HUES48 (cell line): ENCODE measurements around the gene CYP19A1.

Experiments used
- H3K27ac ChIP-seq: one replicate; pipeline ENCODE4 v1.7.0; 2013; ENCODE audit warnings: low read depth, low read length, inconsistent platforms
- H3K27me3 ChIP-seq: 2 replicates; pipeline ENCODE4 v1.6.1; 2013; ENCODE audit warnings: mild to moderate bottlenecking, low read length; ENCODE audit not compliant: control insufficient read depth, insufficient read depth
- H3K36me3 ChIP-seq: 2 replicates; pipeline ENCODE4 v1.6.1; 2013; ENCODE audit warnings: low read length; ENCODE audit not compliant: control insufficient read depth, insufficient read depth
- H3K4me1 ChIP-seq: 2 replicates; pipeline ENCODE4 v1.6.1; 2013; ENCODE audit warnings: mild to moderate bottlenecking, low read length; ENCODE audit not compliant: control insufficient read depth, insufficient read depth
- H3K4me3 ChIP-seq: 2 replicates; pipeline ENCODE4 v1.5.1; 2013; ENCODE audit warnings: mild to moderate bottlenecking, low read depth, low read length
- H3K9ac ChIP-seq: 2 replicates; pipeline ENCODE4 v1.6.1; 2013; ENCODE audit warnings: mild to moderate bottlenecking, low read depth, low read length, moderate library complexity
- H3K9me3 ChIP-seq: 2 replicates; pipeline ENCODE4 v1.6.1; 2013; ENCODE audit warnings: low read length; ENCODE audit not compliant: control insufficient read depth, insufficient read depth

CYP19A1 gene

GRCh38 chr15:51205050-51205975, 133.1 kb downstream of the CYP19A1 start:
- Histone ChIP-seq H3K9ac (no peak overlapping the region), H3K27me3 (no peaks in the 10 kb centered on the region), H3K4me1 (0 out of 2 replicates have a peak, but pooled peaks cover 3% of the 10 kb centered on the region), H3K27ac (no peak overlapping the region), H3K4me3 (no peak overlapping the region), H3K36me3 (no peaks in the 10 kb centered on the region), H3K9me3 (no peaks in the 10 kb centered on the region)

GRCh38 chr15:51203797-51204196, 134.6 kb downstream of the CYP19A1 start:
- Histone ChIP-seq H3K4me3 (no peak overlapping the region), H3K27me3 (no peaks in the 10 kb centered on the region), H3K4me1 (0 out of 2 replicates have a peak, but pooled peaks cover 3% of the 10 kb centered on the region), H3K9me3 (no peaks in the 10 kb centered on the region), H3K9ac (no peak overlapping the region), H3K27ac (no peak overlapping the region), H3K36me3 (no peaks in the 10 kb centered on the region)

DNA sequence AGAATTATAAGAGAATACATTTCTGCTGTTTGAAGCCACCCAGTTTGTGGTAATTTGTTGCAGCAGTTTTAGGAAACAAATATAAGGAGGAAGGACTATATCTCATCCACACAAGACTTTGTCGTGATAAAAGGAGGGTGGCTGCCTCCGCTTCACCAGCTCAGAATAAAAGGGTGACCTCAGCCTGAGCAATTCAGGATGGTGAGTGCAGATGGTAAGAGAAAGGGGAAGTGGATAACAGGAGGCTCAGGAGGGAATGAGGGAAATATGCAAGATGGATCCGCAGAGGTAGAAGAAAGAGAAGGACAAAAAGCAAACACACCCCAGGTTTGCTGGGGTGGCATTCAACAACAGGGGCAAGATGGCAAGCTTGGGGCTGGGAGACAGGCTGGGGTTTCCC, 135.6 kb downstream of the CYP19A1 start:
- H3K27ac ChIP-seq, result no peak overlapping the region
- 0 out of 2 replicates have a peak, but pooled peaks cover 3% of the 10 kb centered on the region for H3K4me1 ChIP-seq
- no peaks in the 10 kb centered on the region for H3K36me3 ChIP-seq
- H3K9me3 ChIP-seq, result no peaks in the 10 kb centered on the region
- no peaks in the 10 kb centered on the region for H3K27me3 ChIP-seq
- H3K4me3 ChIP-seq, result no peak overlapping the region
- no peak overlapping the region for H3K9ac ChIP-seq

GRCh38 chr15:51201581-51201980, 136.8 kb downstream of the CYP19A1 start:
- Histone ChIP-seq H3K4me3 (no peak overlapping the region), H3K4me1 (0 out of 2 replicates have a peak, but pooled peaks cover 3% of the 10 kb centered on the region), H3K27me3 (no peaks in the 10 kb centered on the region), H3K36me3 (no peaks in the 10 kb centered on the region), H3K27ac (no peak overlapping the region), H3K9me3 (no peaks in the 10 kb centered on the region), H3K9ac (no peak overlapping the region)

GRCh38 chr15:51200792-51201191, 137.6 kb downstream of the CYP19A1 start:
- Histone ChIP-seq H3K36me3 (no peaks in the 10 kb centered on the region), H3K27me3 (no peaks in the 10 kb centered on the region), H3K9ac (no peak overlapping the region), H3K4me3 (no peak overlapping the region), H3K9me3 (no peaks in the 10 kb centered on the region), H3K4me1 (0 out of 2 replicates have a peak, but pooled peaks cover 3% of the 10 kb centered on the region), H3K27ac (no peak overlapping the region)

- H3K4me3 ChIP-seq, result no peak overlapping the region
- no peak overlapping the region for H3K9ac ChIP-seq
- H3K36me3 ChIP-seq, result no peaks in the 10 kb centered on the region
- no peaks in the 10 kb centered on the region for H3K27me3 ChIP-seq
- no peaks in the 10 kb centered on the region for H3K9me3 ChIP-seq
- H3K27ac ChIP-seq, result no peak overlapping the region
- H3K4me1 ChIP-seq, result 0 out of 2 replicates have a peak, but pooled peaks cover 3% of the 10 kb centered on the region
Observed at GRCh38 chr15:51199541-51199940, 138.9 kb downstream of the CYP19A1 start.

DNA sequence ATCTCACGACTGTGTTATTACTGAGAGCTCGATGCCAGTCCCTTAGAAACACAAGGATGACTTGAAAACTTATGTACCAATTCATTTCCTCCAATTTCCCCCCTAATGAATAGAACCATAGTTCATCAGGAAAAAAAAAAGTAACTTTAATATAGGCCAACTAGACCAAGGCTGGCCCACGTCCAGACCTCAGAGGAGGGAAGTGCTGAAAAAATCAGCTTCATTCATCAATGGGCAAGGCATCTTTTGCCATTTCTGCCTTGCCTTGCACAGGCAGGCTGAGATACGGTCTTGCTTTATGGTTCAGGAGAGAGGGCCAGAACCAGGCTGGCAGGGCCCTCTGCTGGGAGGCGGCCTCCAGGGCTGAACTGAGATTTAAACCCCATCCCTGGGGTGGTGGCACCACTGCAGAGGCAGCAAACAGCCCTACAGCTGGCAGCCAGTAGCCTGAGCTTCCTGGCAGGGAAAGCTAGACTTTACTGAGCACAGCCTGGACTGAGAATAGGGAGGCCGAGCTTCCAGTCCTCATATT, 139.6 kb downstream of the CYP19A1 start:
- H3K4me1 ChIP-seq, result 0 out of 2 replicates have a peak, but pooled peaks cover 3% of the 10 kb centered on the region
- no peaks in the 10 kb centered on the region for H3K9me3 ChIP-seq
- H3K27me3 ChIP-seq, result no peaks in the 10 kb centered on the region
- no peaks in the 10 kb centered on the region for H3K36me3 ChIP-seq
- no peak overlapping the region for H3K9ac ChIP-seq
- no peak overlapping the region for H3K27ac ChIP-seq
- no peak overlapping the region for H3K4me3 ChIP-seq

- H3K9ac ChIP-seq, result no peak overlapping the region
- H3K36me3 ChIP-seq, result no peaks in the 10 kb centered on the region
- H3K27me3 ChIP-seq, result no peaks in the 10 kb centered on the region
- H3K27ac ChIP-seq, result no peak overlapping the region
- H3K4me3 ChIP-seq, result no peak overlapping the region
- H3K9me3 ChIP-seq, result no peaks in the 10 kb centered on the region
- no peaks in the 10 kb centered on the region for H3K4me1 ChIP-seq
Observed at GRCh38 chr15:51195459-51195858, 142.9 kb downstream of the CYP19A1 start.

- H3K4me3 ChIP-seq, result no peak overlapping the region
- H3K9ac ChIP-seq, result no peak overlapping the region
- H3K27me3 ChIP-seq, result no peaks in the 10 kb centered on the region
- H3K36me3 ChIP-seq, result no peaks in the 10 kb centered on the region
- H3K9me3 ChIP-seq, result no peaks in the 10 kb centered on the region
- no peaks in the 10 kb centered on the region for H3K4me1 ChIP-seq
- H3K27ac ChIP-seq, result no peak overlapping the region
Observed at GRCh38 chr15:51193979-51194378, 144.4 kb downstream of the CYP19A1 start.

DNA sequence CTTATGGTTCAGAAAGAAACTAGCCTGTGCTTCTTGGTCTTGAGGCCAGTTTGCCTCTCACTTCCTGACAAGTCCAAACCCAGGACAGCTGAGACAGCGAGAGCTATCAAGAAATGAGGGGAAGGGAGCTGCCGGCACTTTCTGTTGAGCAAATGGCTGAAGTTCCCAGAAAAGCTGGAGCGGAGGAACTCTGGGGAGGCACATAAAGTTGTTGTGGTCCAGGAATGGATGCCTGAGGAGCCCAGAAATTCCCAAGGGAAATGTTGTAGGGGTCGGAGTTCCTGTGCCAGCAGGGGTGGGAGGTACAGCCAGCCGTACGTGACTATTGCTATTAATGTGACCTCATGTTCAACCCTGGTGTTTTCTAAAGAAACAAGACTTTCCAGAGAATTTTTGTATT, 144.9 kb downstream of the CYP19A1 start:
- no peak overlapping the region for H3K9ac ChIP-seq
- H3K4me1 ChIP-seq, result no peaks in the 10 kb centered on the region
- H3K9me3 ChIP-seq, result no peaks in the 10 kb centered on the region
- no peaks in the 10 kb centered on the region for H3K27me3 ChIP-seq
- H3K27ac ChIP-seq, result no peak overlapping the region
- H3K4me3 ChIP-seq, result no peak overlapping the region
- H3K36me3 ChIP-seq, result no peaks in the 10 kb centered on the region
